Glomerular endothelial cell (primary cell): ENCODE results near the gene GP5. TPM values are rescaled to one million over a fixed set of nuclear protein-coding genes. Genes with fewer than 3 reads are reported as not detected.

Experiments
- DNase-seq: peaks from one replicate; pipeline ENCODE4 v3.0.0-alpha.2; 2011; ENCODE audit warnings: low read depth, low spot score; ENCODE audit errors: extremely low read depth
- total RNA-seq: library from RNA; depleted of rRNA; stranded (reverse); fragments of >200 nt; gene quantifications from 2 replicates; pipeline ENCODE4 v1.2.3, GENCODE V29; 2015

The GP5 gene, protein sequence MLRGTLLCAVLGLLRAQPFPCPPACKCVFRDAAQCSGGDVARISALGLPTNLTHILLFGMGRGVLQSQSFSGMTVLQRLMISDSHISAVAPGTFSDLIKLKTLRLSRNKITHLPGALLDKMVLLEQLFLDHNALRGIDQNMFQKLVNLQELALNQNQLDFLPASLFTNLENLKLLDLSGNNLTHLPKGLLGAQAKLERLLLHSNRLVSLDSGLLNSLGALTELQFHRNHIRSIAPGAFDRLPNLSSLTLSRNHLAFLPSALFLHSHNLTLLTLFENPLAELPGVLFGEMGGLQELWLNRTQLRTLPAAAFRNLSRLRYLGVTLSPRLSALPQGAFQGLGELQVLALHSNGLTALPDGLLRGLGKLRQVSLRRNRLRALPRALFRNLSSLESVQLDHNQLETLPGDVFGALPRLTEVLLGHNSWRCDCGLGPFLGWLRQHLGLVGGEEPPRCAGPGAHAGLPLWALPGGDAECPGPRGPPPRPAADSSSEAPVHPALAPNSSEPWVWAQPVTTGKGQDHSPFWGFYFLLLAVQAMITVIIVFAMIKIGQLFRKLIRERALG
- 0.29 TPM in 1 of 2 replicates, not detected in the other for total RNA-seq

DNA sequence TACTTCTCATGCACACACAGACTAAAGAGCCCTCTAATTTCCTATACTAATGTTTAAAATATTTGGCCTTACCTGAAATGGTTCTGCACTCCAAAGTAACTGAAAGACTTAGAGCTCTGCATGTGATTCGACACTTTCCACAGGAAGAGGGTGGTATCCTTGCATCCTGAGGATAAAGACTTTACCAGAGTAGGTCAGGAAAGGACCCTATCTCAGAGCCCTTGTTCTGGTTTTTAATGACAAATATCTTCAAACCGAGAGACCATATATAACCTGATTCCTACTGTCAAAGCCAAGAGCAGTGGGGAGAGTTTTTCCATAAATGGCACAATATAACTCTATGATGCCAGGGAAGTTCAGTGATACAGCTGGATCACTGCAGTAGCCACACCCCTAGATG is at the start of gene GP5:
Gene GP5 (minus strand): TSS at position 101 of the 400 bp plus-strand sequence. CDS start 984 bp downstream, outside the sequence.
- DNase-seq: no peak

DNA sequence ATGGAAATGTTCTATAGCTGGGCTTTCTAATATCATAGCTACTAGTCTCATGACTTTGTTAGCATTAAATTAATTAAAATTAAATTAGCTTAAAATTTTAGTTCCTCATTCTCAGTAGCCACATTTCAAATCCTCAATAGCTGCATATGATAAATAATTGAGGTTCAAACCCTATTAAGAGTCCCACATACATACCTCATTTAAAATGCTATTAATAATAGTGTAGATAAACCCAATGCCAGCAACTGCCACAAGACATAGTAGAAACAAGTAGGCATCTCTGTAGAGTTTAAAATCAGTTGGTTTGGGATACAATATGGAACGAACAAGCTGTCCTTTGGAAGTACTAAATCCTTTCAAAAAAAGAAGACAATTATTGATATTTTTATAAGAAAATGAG is 48.6 kb upstream of the GP5 start:
- no peak for DNase-seq

DNA sequence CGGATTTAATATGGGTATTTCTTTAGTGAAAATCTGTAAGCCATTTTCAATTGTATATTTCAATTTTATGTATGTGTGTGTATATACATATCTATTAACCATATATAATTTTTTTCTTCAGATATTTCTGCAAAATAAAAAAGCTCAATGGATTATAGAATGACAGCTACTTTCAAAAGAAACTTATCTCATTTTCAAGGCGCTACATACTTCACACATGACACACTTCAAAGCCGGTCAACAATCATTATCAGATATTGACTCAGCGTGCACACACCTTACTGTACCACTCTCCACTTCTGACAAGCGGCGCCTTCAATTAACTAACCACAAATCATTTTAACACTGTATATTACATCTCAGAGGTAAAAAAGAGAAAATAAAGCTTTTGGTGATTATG is 48.1 kb upstream of the GP5 start:
- no peak for DNase-seq

DNA sequence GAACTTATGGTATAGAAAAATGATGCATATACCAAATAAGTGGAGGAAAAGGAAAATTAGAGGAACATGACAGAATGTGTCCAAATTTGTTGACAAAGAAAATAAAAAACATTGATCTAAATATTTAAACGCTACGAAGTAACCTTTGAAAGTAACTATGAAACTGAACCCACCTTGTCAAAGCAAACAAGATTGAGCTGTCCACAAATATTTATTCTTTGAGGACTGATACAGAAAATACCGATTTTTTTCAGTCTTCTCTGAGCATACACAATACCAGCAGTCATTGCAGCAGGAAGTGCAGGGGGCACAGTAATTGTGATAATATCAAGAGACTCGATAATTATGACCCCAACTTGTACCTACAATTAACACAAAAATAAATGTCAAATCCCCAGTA is 47.7 kb upstream of the GP5 start:
- no peak for DNase-seq

DNA sequence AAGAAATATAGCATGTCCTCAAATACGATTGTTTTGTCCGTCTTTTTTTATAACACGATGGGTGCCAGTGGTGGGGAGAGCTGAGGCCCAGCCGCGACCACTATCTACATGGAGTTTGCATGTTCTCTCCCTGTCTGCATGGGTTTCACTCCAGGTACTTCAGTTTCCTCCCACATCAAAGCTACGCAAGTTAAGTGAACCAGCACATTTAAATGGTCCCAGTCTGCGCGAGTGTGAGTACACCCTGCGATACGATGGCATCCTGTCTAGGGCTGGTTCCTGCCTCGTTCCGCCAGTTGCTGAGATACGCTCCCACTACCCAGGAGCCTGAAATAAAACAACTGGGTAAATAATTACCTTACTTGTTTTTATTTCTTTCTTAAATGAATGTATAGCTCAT is 47.1 kb upstream of the GP5 start:
- DNase-seq: no peak

DNA sequence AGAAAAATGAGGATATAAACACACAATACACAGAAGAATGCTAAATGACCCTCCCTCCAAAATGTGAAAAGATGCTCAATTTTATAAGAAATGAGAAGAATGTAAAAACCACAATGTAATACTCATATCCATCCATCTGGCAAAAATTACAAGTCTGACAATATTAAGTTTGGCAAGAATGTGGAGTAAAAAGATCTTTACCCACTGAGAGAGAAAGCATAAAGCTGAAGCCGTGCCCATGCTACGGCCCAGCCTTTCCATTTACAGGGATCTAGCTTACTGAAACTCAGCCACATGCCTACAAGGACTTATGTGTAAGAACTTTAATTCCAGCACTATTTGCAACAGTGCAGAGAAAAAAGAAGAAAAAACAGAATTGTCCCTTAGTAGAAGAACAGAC is 44.8 kb upstream of the GP5 start:
- DNase-seq: no peak

DNA sequence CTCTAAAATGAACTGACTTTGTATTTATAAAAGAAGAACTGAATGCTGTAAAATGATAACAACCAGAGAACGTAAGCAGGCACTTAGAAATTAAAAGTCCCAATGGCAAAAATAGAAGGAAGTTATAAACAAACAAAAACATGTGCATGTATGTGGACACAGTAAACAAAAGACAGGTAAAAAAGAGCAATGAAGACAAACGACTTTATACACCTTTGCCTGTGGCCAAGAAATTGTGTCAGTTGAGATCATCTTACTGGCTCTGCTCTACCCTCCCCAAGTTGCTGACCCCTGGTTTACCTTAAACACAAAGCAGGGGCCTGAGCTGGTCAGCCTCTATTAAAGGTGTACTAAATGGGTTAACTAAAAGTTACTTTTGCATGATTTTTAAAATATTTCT is 41.7 kb upstream of the GP5 start:
- no peak for DNase-seq

DNA sequence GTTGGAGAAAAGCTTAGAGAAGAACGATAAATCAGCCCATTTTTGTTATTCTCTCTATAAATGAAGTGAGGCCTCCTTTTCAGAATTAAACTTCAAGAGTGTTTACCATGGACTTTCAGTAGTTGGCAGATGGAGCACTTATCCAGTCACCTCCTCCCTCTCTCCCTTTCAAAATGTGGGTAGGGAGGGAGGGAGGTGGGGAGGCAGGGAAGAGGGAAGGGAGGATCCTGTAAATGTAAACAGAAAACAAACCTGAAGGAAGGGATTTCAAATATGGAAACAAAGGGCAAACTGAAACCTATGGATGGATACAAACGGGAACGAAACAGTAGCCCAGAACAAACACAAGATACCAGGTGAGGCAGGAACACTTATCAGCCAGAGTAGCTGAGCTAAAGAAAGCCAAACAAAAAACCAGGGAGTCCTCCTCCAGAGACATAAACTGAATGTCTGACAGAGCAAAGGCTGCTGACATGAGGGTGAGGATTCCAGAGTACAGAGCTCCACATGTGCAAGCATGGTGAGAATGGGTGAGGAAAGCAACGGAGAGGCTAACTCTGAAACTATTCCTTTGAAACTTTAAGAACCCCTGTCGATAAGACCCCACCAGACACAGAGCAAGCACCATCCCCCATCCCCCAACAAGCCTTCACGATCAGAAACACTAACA is 41.0 kb upstream of the GP5 start:
- DNase-seq: no peak

DNA sequence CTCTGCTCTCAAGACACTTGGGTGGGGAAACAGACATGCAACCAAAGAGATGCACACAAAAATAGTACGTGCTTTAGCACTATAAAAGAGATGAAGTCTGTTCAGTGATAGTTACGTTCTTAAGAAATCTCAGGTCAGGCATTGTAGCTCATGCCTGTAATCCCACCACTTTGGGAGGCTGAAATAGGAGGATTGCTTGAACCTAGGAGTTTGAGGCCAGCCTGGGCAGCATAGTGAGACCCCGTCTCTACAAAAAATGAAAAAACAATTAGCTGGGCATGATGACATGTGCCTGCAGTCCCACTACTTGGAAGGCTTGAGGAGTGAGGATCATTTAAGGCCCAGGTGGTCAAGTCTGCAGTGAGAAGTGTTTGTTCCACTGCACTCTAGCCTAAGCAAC is 35.4 kb upstream of the GP5 start:
- no peak for DNase-seq

DNA sequence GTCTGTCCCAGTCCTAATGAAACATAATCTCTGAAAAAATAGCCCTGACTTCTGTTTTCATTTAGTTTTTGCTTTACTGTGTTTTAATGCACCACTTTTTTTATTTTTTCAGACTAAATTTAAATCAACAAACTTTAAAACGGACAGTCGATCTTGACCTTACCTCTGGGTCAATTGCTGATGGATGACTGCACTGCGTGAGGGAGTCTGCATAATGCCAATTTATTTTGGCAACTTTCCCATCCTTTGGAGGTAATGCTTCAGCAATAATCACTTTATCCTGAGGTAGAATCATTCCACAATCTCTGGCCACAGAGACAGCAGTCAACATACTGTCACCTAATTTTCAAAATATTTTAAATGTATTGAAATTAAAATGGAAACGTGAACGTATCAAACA is 32.5 kb upstream of the GP5 start:
- no peak for DNase-seq

DNA sequence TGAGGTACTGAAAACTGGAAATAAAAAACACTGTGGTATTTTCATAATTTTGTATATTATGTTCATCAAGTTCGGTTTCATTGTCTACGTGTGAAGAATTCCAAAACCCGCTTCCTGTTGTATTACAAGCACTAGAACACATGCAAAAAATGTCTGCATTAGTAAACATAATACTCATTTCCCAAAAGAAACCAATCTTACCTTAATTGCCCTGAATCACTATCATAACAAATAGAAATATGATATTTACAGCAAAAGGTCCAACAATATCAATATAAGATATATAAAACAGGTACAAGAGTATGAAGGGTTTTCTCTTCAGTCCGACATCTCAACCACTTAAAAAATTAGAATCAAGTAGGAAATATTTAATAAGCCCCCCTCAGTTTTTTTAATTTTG is 26.3 kb upstream of the GP5 start:
- DNase-seq: no peak

DNA sequence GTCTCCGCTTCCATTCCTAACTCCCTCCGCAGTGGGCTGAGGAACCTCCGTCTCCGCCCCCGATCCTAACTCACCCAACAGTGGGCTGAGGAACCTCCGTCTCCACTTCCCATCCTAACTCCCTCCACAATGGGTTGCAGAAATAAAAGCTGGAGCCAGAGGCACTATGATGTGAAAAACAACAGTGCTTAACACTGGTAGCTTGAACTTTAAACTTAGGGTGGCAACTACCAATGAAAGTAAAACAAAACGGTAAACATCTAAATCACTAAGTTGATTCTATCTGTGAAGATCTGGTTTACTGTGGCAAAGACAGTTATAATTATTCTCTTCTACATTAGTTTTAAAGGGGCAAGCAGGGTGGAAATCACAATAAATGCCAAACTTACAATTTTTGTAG is 25.9 kb upstream of the GP5 start:
- no peak for DNase-seq

DNA sequence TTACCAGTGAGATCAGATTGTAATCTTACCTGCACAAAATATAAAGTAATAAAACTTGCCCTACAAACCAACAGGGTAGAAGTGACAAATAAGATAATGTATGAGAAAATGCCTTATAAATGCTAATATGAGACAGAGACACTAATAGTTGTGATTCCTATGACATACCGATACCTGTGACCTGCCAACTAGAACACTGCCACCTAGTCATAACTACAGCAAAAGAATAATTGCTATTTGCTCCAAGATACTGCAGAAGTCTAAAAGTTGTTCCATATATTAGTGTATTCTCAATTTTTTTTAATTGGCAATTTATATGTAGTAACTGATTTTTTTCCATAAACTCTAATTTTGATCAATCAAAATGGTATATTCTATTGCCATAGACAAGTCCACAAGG is 25.3 kb upstream of the GP5 start:
- no peak for DNase-seq

DNA sequence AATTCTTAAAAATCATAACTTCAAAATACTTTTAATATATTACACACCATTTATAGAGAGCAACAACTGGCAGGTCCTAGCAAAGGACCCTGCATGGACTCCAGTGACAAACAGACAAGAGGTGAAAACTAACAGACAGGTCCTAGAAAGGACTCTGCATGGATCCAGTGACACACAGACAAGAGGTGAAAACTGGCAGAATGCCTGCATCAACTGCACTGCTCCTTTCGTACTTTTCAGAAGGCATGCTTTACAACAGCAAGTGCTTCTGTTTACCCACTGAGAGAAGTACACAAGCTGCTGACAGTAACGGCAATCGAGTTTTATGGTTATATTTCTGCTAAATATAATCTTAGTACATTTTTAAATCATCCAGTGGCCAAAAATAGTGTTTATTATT is 24.3 kb upstream of the GP5 start:
- no peak for DNase-seq

DNA sequence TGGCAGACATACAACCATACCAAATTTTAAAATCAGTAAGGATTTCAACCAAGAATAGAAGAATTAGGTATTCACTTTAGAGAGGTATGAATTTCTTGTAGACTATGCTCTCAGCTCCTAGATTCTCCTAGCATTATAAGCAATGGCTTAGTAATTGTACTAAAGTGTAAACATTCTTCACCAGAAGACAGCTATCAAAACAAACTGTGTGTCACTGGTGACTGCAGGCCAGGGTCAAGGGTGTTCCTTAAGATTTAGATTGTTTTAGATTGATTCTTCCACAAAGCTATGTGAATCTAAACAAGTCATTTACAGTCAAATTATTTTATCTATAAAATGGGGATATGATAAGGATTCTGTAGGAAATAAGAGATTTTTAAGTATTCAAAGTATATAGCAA is 23.1 kb upstream of the GP5 start:
- no peak for DNase-seq

DNA sequence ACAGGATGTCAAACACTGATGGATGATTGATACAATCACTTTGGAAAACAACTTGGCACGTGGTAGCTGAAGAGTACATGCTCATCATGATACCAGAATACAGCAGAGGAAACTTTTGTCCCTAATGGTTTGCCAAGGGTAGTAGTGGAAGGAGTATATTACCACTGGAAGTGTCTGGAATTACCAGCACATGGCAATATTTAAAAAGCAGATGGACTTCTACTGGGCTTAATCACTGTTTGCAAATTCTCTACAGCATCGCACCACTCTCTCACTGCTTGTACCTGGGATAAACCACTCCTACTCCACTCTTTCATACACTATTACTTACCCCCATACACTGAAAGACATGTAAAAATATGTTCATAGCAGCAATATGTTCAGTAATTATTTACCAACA is 19.6 kb upstream of the GP5 start:
- no peak for DNase-seq

DNA sequence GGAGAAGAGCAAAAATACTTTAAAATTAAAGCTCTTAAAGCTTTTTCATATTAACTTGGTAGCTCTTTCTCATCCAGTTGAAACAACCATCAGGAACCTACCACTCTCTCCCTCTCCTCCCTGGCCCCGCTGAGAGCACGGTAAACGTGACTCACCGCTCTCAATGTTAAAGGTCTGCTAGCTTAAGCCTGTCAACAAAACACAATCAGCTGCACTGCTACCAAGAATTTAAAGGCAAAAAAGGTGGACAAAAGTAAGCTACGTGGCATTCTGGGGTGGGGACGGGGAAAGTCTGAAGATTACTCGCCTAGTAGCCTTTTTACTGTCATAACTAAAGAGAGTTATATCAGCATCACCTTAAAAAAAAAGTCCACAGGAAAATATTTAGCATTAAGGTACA is 8.4 kb upstream of the GP5 start:
- no peak for DNase-seq

DNA sequence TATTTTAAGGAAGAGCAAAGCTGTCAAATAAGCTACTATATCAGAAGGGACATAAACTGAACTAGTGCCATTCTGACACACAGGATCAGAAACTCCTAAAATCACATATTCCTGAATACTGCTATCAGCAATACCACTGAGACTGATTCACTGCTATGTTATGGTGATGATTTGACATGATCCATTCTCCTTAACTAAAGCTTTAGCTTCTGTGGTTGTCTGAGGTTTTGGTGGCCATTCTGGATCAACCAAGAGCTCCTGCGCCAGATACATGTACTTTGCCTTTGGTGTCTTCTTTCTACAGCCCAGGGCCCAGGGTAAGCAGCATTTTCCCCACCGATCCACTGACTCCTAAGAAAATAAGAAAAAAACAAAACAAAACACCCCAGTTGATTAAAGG is 6.7 kb upstream of the GP5 start:
- DNase-seq: no peak

DNA sequence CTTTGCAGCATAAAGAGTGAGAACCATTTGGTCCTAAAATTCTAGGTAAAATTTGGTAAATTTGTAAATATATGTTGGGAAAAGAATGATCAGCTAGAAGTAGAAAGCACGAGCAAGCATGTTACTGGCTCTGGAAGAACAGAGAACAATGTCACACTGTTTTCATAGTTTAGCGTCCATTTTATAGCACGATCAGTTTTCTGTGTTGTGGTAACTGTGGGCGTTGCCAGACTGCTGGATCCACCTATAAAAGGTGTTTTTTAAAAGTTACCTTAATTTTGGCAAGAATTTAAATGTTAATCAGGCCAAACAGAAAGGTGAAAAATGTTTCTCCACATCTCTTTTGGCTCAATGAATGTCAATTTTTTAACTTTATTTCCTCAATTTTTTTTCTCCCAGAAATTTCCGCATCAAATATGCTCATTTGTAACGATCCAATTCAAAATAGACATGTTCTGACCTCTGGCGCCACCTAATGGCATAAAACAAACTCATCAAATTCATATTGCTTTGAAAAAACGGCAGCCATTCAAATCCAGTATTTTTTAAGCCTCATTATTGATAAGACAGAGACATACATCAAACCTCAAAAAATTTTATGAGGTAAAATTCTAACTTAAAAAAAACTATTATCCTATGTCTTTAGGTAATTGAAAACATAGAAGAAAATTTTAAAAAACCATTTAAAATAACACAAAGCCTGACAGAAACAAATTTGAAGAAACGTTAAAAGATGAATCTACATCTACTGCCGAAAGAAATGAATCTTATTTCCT is 5.5 kb upstream of the GP5 start:
- DNase-seq: no peak

DNA sequence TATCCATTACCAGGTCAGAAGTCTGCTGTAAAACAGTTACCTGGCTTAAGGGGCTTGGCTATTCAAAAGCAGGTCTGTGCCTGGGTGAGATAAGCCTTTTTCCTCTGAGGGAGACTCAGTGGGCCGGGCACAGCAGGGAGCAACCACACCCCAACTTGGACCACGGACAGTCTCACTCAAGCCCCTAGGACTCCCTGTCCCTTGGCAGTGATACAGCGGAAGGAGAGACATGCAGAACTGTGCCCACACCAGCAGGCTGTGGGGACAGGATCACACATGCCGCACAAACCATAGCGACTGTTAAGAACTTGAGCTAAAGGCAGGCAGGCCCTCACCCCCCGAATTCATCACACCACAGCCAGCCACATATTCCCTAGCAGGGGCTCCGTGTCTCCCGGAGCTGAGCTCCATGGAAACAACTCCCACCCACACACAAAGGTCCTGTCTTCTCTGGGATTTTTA is 2.8 kb upstream of the GP5 start:
- no peak for DNase-seq

DNA sequence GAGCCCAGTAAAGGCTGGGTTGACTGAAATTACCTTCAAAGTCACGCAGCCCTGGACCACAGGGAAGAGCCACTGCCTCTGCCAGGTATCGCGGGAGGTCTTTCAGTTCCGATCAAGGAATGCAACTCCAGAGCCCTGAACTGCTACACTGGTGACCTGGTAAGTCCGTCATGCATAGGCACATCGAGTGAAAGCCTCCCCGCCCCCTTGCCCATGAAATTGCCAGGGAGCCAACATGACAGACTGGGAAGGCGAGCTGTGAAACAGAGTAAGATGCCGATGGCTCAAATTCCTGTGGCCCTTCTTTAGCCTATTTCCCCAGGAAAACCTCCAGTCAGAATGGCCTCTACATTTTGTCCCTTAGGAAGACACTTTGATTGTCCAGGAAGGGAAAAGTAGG is 2.3 kb upstream of the GP5 start:
- DNase-seq: no peak
